Activated CD4-positive, CD25-positive, alpha-beta regulatory T cell treated with anti-CD3 and anti-CD28 coated beads, Interleukin-2, amount 50 U/mL, for 24 hours (primary cell): Measurements from ENCODE around the gene LILRB3.
"Not testable (repeated sequence)": the region's sequence is repeated elsewhere in the genome, so short reads cannot be mapped to it uniquely, and the experiment has no call there.

Experiments
- ATAC-seq, 2 donors: fragments of 150-1000 bp; cut with Tn5 transposase; one replicate each; pipeline ENCODE4 v1.10.0; 2021; ENCODE audit warnings: mild to moderate bottlenecking in 1 of 2, moderate library complexity in 1 of 2

The LILRB3 gene

DNA sequence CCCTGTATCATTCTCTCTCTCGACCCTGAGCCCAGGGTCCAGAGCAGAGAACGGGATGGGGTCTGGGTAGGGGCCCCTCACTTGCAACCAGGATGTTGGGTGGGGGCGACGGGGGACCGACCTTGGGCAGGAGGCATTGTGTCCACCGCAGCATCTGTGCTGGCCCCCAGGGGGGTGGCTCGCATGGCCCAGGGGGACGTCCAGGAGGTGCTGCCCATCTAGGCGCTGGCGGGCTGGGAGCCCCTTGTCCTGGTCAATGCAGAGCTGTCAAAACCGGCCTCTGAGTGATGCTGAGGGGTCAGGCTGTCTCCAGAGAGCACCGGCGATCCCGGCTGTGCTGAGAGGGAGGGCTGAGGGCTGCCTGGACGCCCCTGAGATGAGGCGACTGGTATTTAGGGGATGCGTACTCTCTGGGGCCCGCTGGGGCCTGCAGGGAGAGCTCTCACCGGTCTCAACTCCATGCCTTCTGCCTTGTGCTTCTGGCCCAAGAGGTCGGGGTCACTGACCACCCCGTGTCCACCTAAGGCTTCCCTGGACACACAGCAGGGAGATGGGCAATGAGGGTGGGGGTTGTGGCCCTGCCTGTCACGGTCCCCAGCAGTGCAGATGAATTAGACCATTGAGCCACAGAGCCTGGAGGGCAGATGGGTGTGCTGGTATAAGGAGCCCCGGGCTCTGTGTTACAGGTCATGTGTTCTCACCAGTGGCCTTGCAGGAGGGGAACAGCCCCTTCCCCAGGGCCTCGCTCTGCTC is 13.6 kb downstream of the LILRB3 start:
- ATAC-seq = no peak

DNA sequence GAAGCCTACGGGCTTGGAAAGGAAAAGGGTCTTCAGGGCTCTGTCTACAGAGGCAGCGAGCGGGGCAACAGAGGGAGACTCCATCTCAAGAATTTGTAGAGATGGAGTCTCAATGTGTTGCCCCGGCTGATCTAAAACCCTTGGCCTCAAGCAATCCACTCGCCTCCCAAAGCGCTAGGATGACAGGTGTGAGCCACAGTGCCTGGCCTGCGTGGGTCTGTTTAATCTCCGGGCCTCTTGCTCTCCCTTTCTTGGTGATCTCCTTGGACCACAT is 14.1 kb downstream of the LILRB3 start:
- ATAC-seq = no peak

- ATAC-seq = no peak
These were observed 14.6 kb downstream of the LILRB3 start for GRCh38 chr19:54207983-54208783.

- ATAC-seq = no peak
These were observed 15.2 kb downstream of the LILRB3 start for GRCh38 chr19:54207676-54207982.

- not testable (repeated sequence) for ATAC-seq
These were observed 15.6 kb downstream of the LILRB3 start for GRCh38 chr19:54207193-54207592.

DNA sequence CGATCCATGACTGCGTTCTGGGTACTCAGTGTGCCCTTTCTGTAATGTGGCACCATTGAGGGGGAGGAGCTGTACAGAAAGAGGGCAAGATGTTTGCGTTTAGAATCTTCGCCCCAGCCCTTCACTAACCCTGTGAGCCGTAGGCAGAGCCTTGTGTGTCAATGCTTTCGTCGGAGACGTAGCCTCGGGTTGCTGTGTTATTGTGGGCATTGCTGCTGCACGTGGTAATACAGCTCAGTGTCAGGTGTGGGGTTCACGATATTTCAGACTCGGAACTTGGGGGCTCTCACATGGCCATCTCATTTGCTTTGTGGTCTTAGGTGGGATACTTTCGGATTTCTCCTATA is 16.0 kb downstream of the LILRB3 start:
- no peak for ATAC-seq

DNA sequence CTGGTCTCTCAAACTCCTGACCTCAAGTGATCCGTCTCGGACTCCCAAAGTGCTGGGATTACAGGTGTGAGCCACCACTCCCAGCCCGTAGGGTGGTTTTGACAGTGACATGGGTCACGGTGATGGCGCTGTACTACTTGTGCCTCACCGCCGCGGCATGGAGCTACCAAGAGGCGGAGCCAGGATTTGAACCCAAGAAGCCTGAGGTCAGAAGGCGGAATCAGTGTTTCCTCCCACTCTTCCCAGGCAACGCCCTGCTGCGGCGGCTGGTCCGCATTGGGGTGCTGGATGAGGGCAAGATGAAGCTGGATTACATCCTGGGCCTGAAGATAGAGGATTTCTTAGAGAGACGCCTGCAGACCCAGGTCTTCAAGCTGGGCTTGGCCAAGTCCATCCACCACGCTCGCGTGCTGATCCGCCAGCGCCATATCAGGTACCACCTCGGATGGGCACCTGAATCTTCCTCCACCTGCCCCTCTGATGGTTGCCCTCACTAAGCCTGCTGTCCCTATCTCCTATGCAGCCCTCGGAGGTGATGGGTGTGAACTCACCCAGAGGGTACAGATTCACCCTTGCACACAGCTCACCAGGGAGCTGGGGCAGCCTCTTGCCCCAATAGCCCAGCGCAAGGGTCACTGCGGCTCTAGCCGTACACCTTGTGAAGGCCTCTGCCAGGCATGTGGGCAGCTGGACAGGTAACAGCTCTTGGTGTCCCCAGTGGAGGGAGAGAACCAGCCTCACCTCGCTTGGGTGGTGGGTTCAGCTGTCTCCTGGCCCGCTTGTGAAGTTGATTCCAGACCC is 16.6 kb downstream of the LILRB3 start:
- no peak for ATAC-seq

GRCh38 chr19:54204767-54205468 is 17.9 kb downstream of the LILRB3 start:
- ATAC-seq = no peak

GRCh38 chr19:54203151-54203611 is 19.6 kb downstream of the LILRB3 start:
- no peak for ATAC-seq

GRCh38 chr19:54201980-54202379 is 20.8 kb downstream of the LILRB3 start:
- no peak for ATAC-seq

- no peak for ATAC-seq
These were observed 21.6 kb downstream of the LILRB3 start for GRCh38 chr19:54201172-54201701.

GRCh38 chr19:54199401-54199800 is 23.4 kb downstream of the LILRB3 start:
- ATAC-seq = no peak

DNA sequence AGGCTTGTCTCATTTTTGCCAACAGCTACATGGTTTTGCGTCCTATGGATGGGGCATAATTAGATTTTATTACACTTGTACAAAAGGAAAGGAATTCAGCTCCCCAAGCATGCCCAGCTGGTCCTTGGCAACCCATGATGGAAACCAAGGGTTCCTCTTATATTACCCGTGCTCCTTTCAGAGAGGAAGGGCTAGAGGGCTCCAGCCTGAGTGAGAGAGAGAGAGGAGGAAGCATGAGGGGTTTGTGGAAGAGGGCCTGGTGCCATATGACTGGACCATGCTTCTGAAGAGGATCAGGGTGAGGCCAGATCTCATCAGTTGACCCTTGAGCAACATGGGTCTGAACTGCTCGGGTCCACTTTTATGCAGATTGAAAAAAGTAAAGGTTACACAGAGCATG is 25.7 kb downstream of the LILRB3 start:
- ATAC-seq = no peak

DNA sequence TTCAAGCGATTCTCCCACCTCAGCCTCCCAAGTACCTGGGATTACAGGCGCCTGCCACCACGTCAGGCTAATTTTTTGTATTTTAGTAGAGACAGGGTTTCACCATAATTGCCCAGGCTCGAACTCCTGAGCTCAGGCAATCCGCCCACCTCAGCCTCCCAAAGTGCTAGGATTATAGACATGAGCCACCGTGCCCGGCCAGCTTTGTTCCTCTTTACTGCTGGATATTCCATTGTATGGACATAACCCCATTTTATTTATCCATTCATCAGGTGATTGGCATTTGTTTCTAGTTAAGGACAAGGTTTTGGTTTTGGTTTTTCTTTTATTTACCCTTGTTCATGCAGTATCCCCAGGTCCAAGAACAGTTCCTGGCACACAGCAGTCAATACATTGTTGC is 26.3 kb downstream of the LILRB3 start:
- ATAC-seq = no peak

- ATAC-seq = not testable (repeated sequence)
These were observed 28.3 kb downstream of the LILRB3 start for GRCh38 chr19:54194463-54194862.

- no peak for ATAC-seq
These were observed 29.8 kb downstream of the LILRB3 start for GRCh38 chr19:54193011-54193410.

DNA sequence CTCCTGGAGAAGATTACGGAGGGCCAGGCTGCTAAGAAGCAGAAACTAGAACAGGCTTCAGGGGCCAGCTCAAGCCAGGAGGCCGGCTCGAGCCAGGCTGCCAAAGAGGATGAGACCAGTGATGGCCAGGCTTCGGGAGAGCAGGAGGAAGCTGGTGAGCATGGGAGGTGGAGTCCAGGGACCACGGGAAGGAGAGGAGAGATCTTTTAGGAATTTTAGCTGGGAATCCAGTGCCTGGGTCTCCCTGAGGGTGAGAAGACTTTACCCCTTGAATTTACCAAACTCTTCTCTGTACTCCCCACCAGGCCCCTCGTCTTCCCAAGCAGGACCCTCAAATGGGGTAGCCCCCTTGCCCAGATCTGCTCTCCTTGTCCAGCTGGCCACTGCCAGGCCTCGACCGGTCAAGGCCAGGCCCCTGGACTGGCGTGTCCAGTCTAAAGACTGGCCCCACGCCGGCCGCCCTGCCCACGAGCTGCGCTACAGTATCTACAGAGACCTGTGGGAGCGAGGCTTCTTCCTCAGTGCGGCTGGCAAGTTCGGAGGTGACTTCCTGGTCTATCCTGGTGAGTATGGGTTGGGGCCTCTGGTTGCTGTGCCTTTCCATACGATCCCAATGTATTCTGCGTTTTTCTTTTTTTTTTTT is 30.9 kb downstream of the LILRB3 start:
- no peak for ATAC-seq

DNA sequence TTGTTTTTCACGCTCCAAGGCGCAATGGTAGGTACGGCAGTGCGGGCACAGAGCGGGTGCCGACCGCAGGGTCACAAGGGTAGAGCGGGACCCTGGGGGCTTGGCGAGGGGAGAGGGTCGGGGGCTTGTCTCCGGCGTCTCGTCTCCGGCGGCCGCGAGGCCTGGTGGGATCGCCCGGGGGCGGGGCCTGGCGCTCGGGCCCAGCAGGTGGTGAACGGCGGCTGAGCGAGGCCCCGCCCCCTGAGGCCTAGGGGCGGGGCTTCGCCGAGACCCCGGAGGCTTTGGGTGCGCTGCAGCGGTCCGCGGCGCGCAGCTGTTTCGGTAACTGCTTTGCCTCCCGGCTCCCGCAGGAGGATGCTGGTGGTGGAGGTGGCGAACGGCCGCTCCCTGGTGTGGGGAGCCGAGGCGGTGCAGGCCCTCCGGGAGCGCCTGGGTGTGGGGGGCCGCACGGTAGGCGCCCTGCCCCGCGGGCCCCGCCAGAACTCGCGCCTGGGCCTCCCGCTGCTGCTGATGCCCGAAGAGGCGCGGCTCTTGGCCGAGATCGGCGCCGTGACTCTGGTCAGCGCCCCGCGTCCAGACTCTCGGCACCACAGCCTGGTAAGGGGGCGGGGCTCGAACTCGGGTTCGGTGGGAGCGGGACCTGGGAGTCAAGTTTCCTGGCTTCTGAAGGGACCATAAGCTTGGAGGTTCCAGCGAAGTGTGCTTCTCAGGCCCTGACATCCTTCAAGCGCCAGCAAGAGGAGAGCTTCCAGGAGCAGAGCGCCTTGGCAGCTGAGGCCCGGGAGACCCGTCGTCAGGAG is 31.6 kb downstream of the LILRB3 start, which contains the start of gene TSEN34:
TSEN34 (plus strand) TSS at position 298 of the 800 bp plus-strand sequence; CDS start at position 355, 57 bp downstream.
- ATAC-seq = peak; percentile 16 to 25

DNA sequence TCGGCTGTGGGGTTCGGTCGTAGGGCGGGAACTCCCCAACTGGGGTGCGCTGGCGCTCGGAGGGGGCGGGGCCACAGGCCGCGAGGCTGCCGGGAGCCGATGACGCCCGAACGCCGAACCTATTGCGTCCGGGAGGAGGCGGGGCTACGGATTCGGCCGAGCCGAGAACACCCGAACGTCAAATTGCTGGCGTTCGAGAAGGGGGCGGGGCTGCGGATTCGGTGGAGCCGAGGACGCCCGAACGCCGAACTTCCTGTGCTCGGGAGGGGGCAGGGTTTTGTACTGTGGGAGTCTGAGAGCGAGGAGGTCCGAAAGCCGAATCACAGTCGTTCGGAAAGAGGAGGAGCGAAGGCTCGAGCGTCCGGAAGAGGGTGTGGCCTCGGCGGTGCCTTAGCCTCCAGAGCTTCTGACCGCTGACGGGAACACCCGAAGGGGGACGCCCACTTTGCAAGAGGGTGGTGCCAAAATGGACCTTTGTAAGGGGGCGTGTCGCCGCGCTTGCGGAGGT is 32.2 kb downstream of the LILRB3 start:
- peak; percentile 62 to 65 for ATAC-seq

GRCh38 chr19:54189735-54190502 is 32.9 kb downstream of the LILRB3 start:
- peak; percentile 61 to 64 for ATAC-seq
